Endothelial cell of umbilical vein (primary cell): Measurements from ENCODE around the gene THY1.

Source experiments
- EZH2 ChIP-seq: IDR thresholded peaks from 2 replicates; pipeline ENCODE4 v1.6.1; 2012; ENCODE audit warnings: borderline replicate concordance, low read depth, mild to moderate bottlenecking, moderate library complexity, low read length, inconsistent platforms; ENCODE audit not compliant: severe bottlenecking
- JUN ChIP-seq: IDR thresholded peaks from 2 replicates; pipeline ENCODE4 v1.6.1; 2011; ENCODE audit warnings: borderline replicate concordance, low read depth; ENCODE audit not compliant: insufficient read length, insufficient read depth
- MYC ChIP-seq: IDR thresholded peaks from one replicate; pipeline ENCODE4 v1.6.1; 2011; ENCODE audit warnings: mild to moderate bottlenecking, low read depth, low read length
- POLR2A ChIP-seq: IDR thresholded peaks from 2 replicates; pipeline ENCODE4 v1.6.1; 2012; ENCODE audit warnings: low read depth, mild to moderate bottlenecking, control low read depth, low read length
- TF ChIP-seq, protein P1 (sequence below), 2 donors: IDR thresholded peaks; 1 replicate in 1 of 2; 2 replicates in 1 of 2; pipeline ENCODE4 v1.5.1; 2011; ENCODE audit warnings: low read length in 2 of 2, mild to moderate bottlenecking in 2 of 2, moderate library complexity in 2 of 2, control low read depth in 1 of 2, inconsistent platforms in 1 of 2, low read depth in 1 of 2; ENCODE audit not compliant: insufficient read depth in 1 of 2; ENCODE audit errors: extremely low read depth in 1 of 2

DNA sequence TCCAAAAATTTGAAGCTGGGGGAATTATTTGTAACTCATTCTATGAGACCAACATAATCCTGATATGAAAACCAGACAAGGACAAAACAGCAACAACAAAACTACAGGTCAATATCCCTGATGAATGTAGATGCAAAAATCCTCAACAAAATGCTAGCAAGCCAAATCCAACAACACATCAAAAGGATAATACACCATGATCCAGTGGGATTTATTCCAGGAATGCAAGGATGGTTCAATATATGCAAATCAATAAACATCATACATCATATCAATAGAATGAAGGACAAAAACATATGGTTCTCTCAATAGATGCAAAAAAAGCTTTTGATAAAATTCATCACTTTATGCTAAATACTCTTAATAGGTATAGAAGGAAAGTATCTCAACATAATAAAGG is 22.1 kb downstream of the THY1 start:
- TF ChIP-seq POLR2A (no peak), EZH2 (no peak), JUN (no peak), MYC (no peak)
- TF ChIP-seq, protein P1, sequence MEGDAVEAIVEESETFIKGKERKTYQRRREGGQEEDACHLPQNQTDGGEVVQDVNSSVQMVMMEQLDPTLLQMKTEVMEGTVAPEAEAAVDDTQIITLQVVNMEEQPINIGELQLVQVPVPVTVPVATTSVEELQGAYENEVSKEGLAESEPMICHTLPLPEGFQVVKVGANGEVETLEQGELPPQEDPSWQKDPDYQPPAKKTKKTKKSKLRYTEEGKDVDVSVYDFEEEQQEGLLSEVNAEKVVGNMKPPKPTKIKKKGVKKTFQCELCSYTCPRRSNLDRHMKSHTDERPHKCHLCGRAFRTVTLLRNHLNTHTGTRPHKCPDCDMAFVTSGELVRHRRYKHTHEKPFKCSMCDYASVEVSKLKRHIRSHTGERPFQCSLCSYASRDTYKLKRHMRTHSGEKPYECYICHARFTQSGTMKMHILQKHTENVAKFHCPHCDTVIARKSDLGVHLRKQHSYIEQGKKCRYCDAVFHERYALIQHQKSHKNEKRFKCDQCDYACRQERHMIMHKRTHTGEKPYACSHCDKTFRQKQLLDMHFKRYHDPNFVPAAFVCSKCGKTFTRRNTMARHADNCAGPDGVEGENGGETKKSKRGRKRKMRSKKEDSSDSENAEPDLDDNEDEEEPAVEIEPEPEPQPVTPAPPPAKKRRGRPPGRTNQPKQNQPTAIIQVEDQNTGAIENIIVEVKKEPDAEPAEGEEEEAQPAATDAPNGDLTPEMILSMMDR (IDR thresholded peaks at IDR 0.05; ENCODE audit: extremely low read depth in 1 of 2, insufficient read depth in 1 of 2, low read depth in 1 of 2, low read length in 2 of 2) = no peak
